Measurements from ENCODE around the gene ADSS2. TPM values are rescaled to one million over a fixed set of nuclear protein-coding genes. Genes with fewer than 3 reads are reported as not detected.

Gene ADSS2
- total RNA-seq, 2 donors from 2014 or later, result 7.9 to 9.6 TPM

GRCh38 chr1:244403431-244403830 is 48.3 kb downstream of the ADSS2 start:
- H3K27ac ChIP-seq, result no peak overlapping the region
- H3K36me3 ChIP-seq, result peaks cover 38% of the 10 kb centered on the region
- peaks cover 0 to 34% of the 10 kb centered on the region in 2 donors for H3K9me3 ChIP-seq
- H3K4me1 ChIP-seq, result no peaks in the 10 kb centered on the region
- no peaks in the 10 kb centered on the region for H3K27me3 ChIP-seq
- no peak for DNase-seq (ENCODE audit: low spot score)
- H3K4me3 ChIP-seq, result no peak overlapping the region
- TF ChIP-seq, protein P1, sequence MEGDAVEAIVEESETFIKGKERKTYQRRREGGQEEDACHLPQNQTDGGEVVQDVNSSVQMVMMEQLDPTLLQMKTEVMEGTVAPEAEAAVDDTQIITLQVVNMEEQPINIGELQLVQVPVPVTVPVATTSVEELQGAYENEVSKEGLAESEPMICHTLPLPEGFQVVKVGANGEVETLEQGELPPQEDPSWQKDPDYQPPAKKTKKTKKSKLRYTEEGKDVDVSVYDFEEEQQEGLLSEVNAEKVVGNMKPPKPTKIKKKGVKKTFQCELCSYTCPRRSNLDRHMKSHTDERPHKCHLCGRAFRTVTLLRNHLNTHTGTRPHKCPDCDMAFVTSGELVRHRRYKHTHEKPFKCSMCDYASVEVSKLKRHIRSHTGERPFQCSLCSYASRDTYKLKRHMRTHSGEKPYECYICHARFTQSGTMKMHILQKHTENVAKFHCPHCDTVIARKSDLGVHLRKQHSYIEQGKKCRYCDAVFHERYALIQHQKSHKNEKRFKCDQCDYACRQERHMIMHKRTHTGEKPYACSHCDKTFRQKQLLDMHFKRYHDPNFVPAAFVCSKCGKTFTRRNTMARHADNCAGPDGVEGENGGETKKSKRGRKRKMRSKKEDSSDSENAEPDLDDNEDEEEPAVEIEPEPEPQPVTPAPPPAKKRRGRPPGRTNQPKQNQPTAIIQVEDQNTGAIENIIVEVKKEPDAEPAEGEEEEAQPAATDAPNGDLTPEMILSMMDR (IDR thresholded peaks at IDR 0.05), result no peak

GRCh38 chr1:244400974-244401373 is 50.7 kb downstream of the ADSS2 start:
- Histone ChIP-seq H3K4me3 (no peak overlapping the region), H3K36me3 (peaks cover 30% of the 10 kb centered on the region), H3K27ac (no peak overlapping the region), H3K9me3 (peaks cover 0 to 34% of the 10 kb centered on the region in 2 donors), H3K27me3 (no peaks in the 10 kb centered on the region), H3K4me1 (no peaks in the 10 kb centered on the region)
- DNase-seq (ENCODE audit: low spot score), result no peak
- TF ChIP-seq, protein P1 (IDR thresholded peaks at IDR 0.05), result no peak

DNA sequence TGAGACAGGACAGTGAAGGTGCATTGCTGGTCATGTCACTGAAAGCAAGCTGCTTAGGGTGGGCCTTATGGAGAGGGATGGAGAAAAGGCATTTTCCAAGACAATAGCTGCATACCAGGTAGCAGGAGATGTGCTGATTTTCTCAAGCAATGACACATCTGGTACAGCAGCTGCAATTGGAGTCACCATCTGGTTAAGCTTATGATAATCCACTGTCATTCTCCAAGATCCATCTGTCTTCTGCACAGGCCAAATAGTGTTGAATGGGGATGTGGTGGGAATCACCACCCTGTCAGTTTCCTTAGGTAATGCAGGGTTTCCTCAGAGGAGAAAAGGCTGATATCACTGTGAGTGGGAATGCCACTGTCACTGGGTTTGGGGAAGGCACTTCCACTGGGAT is 54.6 kb downstream of the ADSS2 start:
- Histone ChIP-seq H3K27me3 (no peaks in the 10 kb centered on the region), H3K27ac (no peak overlapping the region), H3K4me1 (no peaks in the 10 kb centered on the region), H3K9me3 (peaks cover 0 to 15% of the 10 kb centered on the region in 2 donors), H3K36me3 (peaks cover 9% of the 10 kb centered on the region), H3K4me3 (no peak overlapping the region)
- no peak for DNase-seq (ENCODE audit: low spot score)
- TF ChIP-seq, protein P1 (IDR thresholded peaks at IDR 0.05), result no peak

DNA sequence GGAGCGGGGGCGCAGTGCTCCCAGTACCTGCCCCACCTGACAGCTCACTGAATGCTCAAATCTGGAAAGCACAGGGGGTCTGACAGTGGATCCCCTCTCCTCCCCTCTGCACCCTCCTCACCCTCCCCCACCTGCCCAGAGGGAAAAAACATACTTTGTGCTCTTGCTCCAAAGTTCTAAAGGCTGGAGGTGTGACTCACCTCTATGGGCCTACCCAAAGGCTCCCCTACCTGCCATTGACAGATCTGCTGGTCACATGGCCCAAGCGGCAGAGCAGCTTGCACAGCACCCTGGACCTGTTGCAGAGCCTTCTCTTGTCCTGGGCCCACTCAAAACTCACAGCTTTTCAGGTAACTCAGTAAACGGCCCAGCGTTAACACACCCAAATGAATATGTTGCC is 55.7 kb downstream of the ADSS2 start:
- TF ChIP-seq, protein P1 (IDR thresholded peaks at IDR 0.05), result no peak
- no peak for DNase-seq (ENCODE audit: low spot score)

DNA sequence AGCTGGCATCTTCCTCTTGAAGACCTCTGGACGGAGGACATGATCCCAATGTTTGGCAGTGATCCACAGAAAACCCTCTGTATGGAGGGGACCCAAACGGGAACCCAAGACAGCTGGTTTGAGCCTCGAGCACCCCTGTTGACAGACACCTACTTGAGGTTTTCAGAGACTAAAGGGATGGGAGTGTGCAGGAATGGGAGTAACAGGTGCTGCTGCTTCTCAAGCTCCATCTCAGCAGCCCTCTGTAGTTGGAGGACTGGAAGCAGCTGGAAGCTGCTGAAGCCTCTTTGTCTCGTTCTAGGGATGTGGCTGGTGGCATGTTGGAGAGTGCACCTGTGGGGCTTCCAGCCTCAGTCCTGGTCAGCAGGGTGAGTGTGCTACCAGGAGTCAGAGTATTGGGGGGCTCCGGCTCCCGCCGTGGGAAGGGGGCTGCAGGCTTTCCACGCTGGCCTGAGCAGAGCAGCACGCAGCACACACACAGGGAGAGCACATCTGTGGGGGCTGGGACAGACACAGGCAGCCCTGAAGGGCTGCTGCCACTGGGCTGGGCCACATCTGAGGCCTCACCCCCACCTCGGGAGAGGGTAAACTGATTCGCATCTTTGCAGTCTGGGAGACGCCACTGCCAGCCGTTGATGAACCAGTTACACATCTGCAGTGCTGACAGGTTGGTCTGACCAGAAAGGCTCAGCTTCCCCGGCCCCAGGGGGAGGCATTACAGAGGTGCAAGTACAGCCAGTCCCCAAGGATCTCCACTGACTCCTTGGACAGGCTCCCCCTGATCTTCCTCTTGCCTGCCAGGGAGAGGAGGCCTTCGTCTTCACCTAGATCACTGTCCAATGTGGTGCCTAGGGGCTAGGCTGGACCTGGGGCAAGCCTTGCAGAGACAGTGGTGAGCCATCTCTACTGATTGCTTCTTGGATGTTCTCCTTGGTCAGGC is 56.6 kb downstream of the ADSS2 start:
- H3K9me3 ChIP-seq, result no peaks in the 10 kb centered on the region
- no peaks in the 10 kb centered on the region for H3K36me3 ChIP-seq
- TF ChIP-seq, protein P1 (IDR thresholded peaks at IDR 0.05), result no peak

More for the DNA sequence above, 55.7 kb downstream of the ADSS2 start:
- H3K4me3 ChIP-seq, result no peak overlapping the region
- H3K9me3 ChIP-seq, result peaks cover 0 to 4% of the 10 kb centered on the region in 2 donors
- no peak overlapping the region for H3K27ac ChIP-seq
- no peaks in the 10 kb centered on the region for H3K36me3 ChIP-seq
- H3K4me1 ChIP-seq, result no peaks in the 10 kb centered on the region
- H3K27me3 ChIP-seq, result no peaks in the 10 kb centered on the region

More for the DNA sequence above, 56.6 kb downstream of the ADSS2 start:
- DNase-seq (ENCODE audit: low spot score), result no peak
- Histone ChIP-seq H3K4me3 (no peak overlapping the region), H3K4me1 (no peaks in the 10 kb centered on the region), H3K27me3 (no peaks in the 10 kb centered on the region), H3K27ac (no peak overlapping the region)

Data from right atrium auricular region (tissue), 2 donors.